ENCODE measurements around the gene CCL22.
"Not testable (repeated sequence)": the region's sequence is repeated elsewhere in the genome, so short reads cannot be mapped to it uniquely, and the experiment has no call there.

The CCL22 gene

DNA sequence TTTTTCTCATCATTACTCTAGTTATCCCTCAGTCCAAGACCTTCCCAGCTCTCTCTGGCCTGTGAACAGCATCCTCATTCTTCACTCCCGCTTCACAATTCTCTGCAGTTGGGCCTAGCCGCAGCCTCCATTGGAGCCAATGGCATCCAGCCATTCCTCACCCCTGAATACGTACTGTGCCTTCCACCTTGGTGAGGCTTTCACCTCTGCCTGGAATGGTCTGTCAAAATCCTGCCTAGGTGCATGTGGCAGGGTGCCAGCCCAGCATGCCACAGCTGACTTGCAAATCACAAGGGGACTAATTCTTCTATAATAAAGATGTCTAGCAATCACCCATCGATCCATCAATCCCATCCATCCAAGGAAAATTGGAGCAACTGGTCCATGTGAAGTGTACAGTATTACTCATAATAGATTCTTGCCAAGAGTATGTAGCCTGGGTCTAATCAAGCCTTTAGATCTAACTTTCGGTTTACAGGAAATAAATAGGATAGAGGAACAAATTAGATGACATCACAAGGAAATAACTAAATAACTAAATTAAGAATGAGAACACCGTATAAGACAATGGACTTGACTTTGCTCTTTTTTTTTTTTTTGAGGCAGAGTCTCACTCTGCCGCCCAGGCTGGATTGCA, 8.7 kb downstream of the CCL22 start:
- H3K4me3 ChIP-seq (ENCODE audit: low read depth, low read length) = no peak overlapping the region
- TF ChIP-seq, protein P1, sequence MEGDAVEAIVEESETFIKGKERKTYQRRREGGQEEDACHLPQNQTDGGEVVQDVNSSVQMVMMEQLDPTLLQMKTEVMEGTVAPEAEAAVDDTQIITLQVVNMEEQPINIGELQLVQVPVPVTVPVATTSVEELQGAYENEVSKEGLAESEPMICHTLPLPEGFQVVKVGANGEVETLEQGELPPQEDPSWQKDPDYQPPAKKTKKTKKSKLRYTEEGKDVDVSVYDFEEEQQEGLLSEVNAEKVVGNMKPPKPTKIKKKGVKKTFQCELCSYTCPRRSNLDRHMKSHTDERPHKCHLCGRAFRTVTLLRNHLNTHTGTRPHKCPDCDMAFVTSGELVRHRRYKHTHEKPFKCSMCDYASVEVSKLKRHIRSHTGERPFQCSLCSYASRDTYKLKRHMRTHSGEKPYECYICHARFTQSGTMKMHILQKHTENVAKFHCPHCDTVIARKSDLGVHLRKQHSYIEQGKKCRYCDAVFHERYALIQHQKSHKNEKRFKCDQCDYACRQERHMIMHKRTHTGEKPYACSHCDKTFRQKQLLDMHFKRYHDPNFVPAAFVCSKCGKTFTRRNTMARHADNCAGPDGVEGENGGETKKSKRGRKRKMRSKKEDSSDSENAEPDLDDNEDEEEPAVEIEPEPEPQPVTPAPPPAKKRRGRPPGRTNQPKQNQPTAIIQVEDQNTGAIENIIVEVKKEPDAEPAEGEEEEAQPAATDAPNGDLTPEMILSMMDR (conservative IDR thresholded peaks at IDR 0.05; ENCODE audit: low read depth, low read length) = no peak

DNA sequence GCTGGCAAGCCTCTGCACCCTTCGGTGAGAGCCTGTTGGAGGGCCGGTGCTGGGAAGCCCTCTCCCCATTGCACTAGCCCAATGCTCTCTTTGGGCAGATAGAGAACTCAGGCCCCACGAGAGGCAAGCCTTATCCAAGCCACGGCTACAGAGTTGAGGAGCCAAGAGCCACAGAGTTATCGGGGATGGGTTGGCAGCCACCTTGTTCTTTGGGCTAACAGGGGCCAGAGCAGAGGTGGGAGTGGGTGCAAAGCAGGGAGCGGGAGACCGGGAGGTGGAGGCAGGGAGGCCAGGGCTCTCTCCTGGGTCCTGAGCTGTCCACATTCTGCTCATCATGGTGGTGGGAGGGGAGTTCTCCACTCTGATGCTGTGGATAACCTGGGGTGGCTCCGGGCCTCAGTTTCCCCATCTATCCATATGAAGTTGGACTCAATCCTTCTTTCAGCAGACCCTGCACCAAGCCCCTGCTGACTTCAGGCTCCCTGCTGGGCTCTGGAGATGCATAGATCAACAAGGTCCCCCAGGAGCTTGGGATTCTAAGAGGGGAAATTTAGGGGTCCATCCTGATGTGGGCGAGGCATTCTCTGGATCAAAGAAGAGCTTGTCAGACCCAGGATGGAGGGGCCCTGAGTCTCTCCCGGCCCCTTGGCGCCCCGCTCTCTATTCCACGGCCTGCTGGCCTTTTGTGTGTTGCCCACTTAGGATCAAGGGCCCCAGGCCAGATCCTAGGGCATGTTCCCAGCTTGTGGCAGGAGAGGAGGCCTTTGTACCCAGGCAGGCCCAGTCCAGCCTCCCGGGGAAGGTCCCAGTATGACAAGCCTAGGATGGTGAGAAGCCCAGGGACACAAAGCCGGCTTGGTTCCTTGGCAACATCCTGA, 13.2 kb downstream of the CCL22 start:
- H3K4me3 ChIP-seq (ENCODE audit: low read depth, low read length) = no peak overlapping the region
- DNase-seq (ENCODE audit: low read depth) = no peak
- TF ChIP-seq, protein P1 (conservative IDR thresholded peaks at IDR 0.05; ENCODE audit: low read depth, low read length) = no peak

More for the DNA sequence above, 8.7 kb downstream of the CCL22 start:
- no peak for DNase-seq (ENCODE audit: low read depth)

DNA sequence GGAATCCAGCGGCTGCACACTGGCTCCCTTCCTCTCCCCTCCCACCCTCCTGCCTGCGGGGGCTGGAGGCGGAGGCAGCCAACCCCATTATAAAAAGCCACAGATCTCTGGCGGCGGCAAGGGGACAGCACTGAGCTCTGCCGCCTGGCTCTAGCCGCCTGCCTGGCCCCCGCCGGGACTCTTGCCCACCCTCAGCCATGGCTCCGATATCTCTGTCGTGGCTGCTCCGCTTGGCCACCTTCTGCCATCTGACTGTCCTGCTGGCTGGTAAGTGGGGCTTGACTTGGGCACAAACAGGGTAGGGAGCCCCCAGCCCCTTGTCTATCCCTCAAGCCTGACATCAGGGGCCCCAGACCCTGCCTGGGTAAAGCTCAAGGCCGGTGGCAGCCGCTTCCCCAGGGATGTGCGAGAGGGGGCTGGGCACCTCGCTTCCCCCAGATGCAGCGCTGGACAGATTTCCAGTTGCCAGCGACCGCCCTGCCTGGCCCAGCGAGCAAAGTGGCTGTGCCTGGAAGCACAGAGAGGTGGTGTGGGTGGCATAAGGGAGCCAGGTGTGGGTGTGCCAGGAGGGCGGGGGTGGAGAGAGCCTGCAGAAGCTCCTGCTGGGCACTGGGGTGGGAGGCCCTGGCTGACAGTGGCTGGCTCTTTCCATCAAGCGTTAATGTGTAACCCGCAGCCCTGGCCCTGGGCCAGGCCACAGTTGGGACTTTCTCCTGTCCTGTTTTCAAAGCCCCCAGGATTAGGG, 14.0 kb downstream of the CCL22 start, which contains the start of gene CX3CL1:
Gene CX3CL1 (plus strand): TSS at position 119 of the 745 bp plus-strand sequence. CDS start 79 bp downstream, at position 198.
- no peak within 1 kb of the TSS for H3K4me3 ChIP-seq (ENCODE audit: low read depth, low read length)
- peak; percentile 35 for DNase-seq (ENCODE audit: low read depth)
- TF ChIP-seq, protein P1 (conservative IDR thresholded peaks at IDR 0.05; ENCODE audit: low read depth, low read length) = no peak

DNA sequence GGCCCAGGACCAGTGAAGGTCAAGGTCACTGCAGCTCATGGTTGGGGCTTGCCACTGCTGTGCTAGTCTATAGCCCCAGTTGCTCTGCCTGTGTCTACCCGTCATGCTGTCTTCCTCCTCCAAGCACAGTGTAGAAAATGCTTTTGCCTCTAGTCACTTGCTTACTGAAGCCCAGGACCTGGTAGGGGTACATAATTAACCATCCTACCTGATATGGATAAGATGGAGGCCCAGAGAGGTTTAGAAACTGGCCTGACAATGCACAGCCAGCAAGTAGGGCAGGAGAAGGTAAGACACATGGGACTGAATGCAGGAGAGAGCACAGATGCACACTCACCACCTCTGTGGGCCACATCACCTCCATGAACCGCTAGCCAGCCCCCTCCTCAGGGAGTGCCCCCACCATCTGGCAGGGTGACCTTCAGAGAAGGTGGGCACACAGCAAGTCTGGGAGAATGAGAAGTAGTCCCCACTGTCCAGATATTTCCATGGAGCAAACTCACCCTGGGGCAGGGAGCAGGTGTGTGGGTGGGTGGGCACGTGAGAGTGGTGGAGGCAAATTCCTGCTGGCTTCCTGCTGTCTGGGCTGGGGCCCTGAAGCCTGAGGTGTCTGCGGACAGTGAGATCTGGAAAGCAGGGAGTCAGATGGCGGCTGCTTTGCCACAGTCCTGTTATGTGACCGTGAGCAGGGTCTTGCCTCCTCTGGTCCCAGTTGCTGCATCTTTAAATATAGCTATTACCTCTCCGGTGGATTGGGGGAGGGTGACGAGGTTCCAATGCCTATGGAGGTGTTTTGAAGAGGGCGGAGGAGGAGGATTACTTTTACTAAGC, 14.7 kb downstream of the CCL22 start:
- TF ChIP-seq, protein P1 (conservative IDR thresholded peaks at IDR 0.05; ENCODE audit: low read depth, low read length) = no peak
- DNase-seq (ENCODE audit: low read depth) = no peak
- no peak overlapping the region for H3K4me3 ChIP-seq (ENCODE audit: low read depth, low read length)

DNA sequence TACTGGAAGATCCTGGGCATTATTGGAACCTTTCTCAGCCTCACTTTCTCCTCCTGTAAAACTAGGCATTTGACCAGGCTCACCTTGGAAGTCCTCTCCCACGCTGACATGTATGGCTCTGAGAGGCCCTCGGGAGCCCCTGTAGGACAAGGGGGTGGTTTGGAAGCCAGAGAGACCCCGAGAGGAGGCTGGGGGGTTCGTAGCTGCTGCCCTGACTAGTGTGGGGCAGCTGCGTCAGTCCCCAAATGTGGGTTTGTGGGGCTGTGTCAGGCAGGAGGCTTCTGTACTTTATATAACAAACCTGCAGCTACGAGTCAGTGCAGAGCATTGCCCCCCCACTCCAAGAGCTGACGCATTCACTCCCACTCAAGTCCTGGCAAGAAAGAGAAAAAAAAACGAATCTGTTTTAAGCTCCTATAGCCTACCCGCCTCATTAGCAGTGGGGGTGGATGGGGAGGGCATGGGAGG, 15.5 kb downstream of the CCL22 start:
- TF ChIP-seq, protein P1 (conservative IDR thresholded peaks at IDR 0.05; ENCODE audit: low read depth, low read length) = no peak
- DNase-seq (ENCODE audit: low read depth) = peak; percentile 14
- no peak overlapping the region for H3K4me3 ChIP-seq (ENCODE audit: low read depth, low read length)

DNA sequence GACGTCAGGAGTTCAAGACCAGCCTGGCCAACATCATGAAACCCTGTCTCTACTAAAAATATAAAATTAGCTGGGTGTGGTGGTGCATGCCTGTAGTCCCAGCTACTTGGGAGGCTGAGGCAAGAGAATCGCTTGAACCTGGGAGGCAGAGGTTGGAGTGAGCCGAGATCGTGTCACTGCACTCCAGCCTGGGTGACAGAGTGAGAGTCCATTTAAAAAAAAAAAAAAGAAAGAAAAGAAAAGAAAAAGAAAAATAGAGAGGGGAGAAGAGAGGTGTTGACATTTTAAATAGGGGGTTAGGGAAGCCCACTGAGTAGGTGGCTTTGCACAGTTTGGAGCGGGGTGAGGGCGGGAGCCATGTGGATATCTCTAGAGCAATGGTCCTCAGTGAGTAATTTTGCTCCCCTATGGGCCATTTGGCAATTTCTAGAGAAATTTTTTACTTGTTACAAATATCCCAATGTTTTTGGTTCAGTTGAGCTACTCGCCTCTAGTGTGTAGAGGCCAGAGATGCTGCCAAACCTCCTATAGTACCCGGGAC, 16.4 kb downstream of the CCL22 start:
- not testable (repeated sequence) for DNase-seq (ENCODE audit: low read depth)

More for the DNA sequence above, 16.4 kb downstream of the CCL22 start:
- H3K4me3 ChIP-seq (ENCODE audit: low read depth, low read length) = not testable (repeated sequence)

All from choroid plexus epithelial cell (primary cell).